Measurements from ENCODE around the gene SHC3. TPM values are rescaled to one million over a fixed set of nuclear protein-coding genes. Genes with fewer than 3 reads are reported as not detected.

Gene SHC3
- total RNA-seq, 1 donor from 2014 or later, result 0.52 TPM

- Histone ChIP-seq H3K36me3 (ENCODE audit: control insufficient read depth in 3 of 3, insufficient read depth in 3 of 3, low read length in 3 of 3) (no peaks in the 10 kb centered on the region), H3K9ac (ENCODE audit: low read depth in 1 of 3, low read length in 3 of 3) (no peak overlapping the region), H3K4me3 (ENCODE audit: low read length in 3 of 3) (no peak overlapping the region), H3K9me3 (ENCODE audit: control insufficient read depth in 3 of 3, low read length in 3 of 3) (peaks cover 0 to 3% (median 0%) of the 10 kb centered on the region in 3 donors), H3K4me1 (ENCODE audit: control insufficient read depth in 3 of 3, insufficient read depth in 3 of 3, low read length in 3 of 3) (peaks cover 0 to 5% (median 5%) of the 10 kb centered on the region in 3 donors), H3K27ac (ENCODE audit: low read depth, low read length) (no peak overlapping the region), H3K27me3 (ENCODE audit: control insufficient read depth in 3 of 3, insufficient read depth in 3 of 3, low read length in 3 of 3) (no peaks in the 10 kb centered on the region)
Observed at GRCh38 chr9:89037891-89038290, 140.7 kb downstream of the SHC3 start.

GRCh38 chr9:89037346-89037745 is 141.3 kb downstream of the SHC3 start:
- peaks cover 0 to 5% (median 5%) of the 10 kb centered on the region in 3 donors for H3K4me1 ChIP-seq (ENCODE audit: control insufficient read depth in 3 of 3, insufficient read depth in 3 of 3, low read length in 3 of 3)
- no peak overlapping the region for H3K9ac ChIP-seq (ENCODE audit: low read depth in 1 of 3, low read length in 3 of 3)
- no peak overlapping the region for H3K4me3 ChIP-seq (ENCODE audit: low read length in 3 of 3)
- H3K9me3 ChIP-seq (ENCODE audit: control insufficient read depth in 3 of 3, low read length in 3 of 3), result peaks cover 0 to 3% (median 0%) of the 10 kb centered on the region in 3 donors
- no peak overlapping the region for H3K27ac ChIP-seq (ENCODE audit: low read depth, low read length)
- no peaks in the 10 kb centered on the region for H3K36me3 ChIP-seq (ENCODE audit: control insufficient read depth in 3 of 3, insufficient read depth in 3 of 3, low read length in 3 of 3)
- no peaks in the 10 kb centered on the region for H3K27me3 ChIP-seq (ENCODE audit: control insufficient read depth in 3 of 3, insufficient read depth in 3 of 3, low read length in 3 of 3)

GRCh38 chr9:89036891-89037290 is 141.7 kb downstream of the SHC3 start:
- peaks cover 0 to 5% (median 5%) of the 10 kb centered on the region in 3 donors for H3K4me1 ChIP-seq (ENCODE audit: control insufficient read depth in 3 of 3, insufficient read depth in 3 of 3, low read length in 3 of 3)
- no peaks in the 10 kb centered on the region for H3K36me3 ChIP-seq (ENCODE audit: control insufficient read depth in 3 of 3, insufficient read depth in 3 of 3, low read length in 3 of 3)
- peaks cover 0 to 3% (median 0%) of the 10 kb centered on the region in 3 donors for H3K9me3 ChIP-seq (ENCODE audit: control insufficient read depth in 3 of 3, low read length in 3 of 3)
- no peak overlapping the region for H3K9ac ChIP-seq (ENCODE audit: low read depth in 1 of 3, low read length in 3 of 3)
- no peak overlapping the region for H3K4me3 ChIP-seq (ENCODE audit: low read length in 3 of 3)
- H3K27me3 ChIP-seq (ENCODE audit: control insufficient read depth in 3 of 3, insufficient read depth in 3 of 3, low read length in 3 of 3), result no peaks in the 10 kb centered on the region
- H3K27ac ChIP-seq (ENCODE audit: low read depth, low read length), result no peak overlapping the region

- Histone ChIP-seq H3K9me3 (ENCODE audit: control insufficient read depth in 3 of 3, low read length in 3 of 3) (peaks cover 0 to 3% (median 2%) of the 10 kb centered on the region in 3 donors), H3K27ac (ENCODE audit: low read depth, low read length) (no peak overlapping the region), H3K4me3 (ENCODE audit: low read length in 3 of 3) (no peak overlapping the region), H3K9ac (ENCODE audit: low read depth in 1 of 3, low read length in 3 of 3) (no peak overlapping the region), H3K36me3 (ENCODE audit: control insufficient read depth in 3 of 3, insufficient read depth in 3 of 3, low read length in 3 of 3) (no peaks in the 10 kb centered on the region), H3K4me1 (ENCODE audit: control insufficient read depth in 3 of 3, insufficient read depth in 3 of 3, low read length in 3 of 3) (peaks cover 0 to 5% (median 5%) of the 10 kb centered on the region in 3 donors), H3K27me3 (ENCODE audit: control insufficient read depth in 3 of 3, insufficient read depth in 3 of 3, low read length in 3 of 3) (no peaks in the 10 kb centered on the region)
Observed at GRCh38 chr9:89036383-89036782, 142.2 kb downstream of the SHC3 start.

GRCh38 chr9:89032661-89033060 is 146.0 kb downstream of the SHC3 start:
- H3K4me3 ChIP-seq (ENCODE audit: low read length in 3 of 3), result no peak overlapping the region
- H3K36me3 ChIP-seq (ENCODE audit: control insufficient read depth in 3 of 3, insufficient read depth in 3 of 3, low read length in 3 of 3), result no peaks in the 10 kb centered on the region
- H3K9ac ChIP-seq (ENCODE audit: low read depth in 1 of 3, low read length in 3 of 3), result no peak overlapping the region
- H3K27me3 ChIP-seq (ENCODE audit: control insufficient read depth in 3 of 3, insufficient read depth in 3 of 3, low read length in 3 of 3), result no peaks in the 10 kb centered on the region
- H3K9me3 ChIP-seq (ENCODE audit: control insufficient read depth in 3 of 3, low read length in 3 of 3), result peaks cover 3 to 13% (median 4%) of the 10 kb centered on the region in 3 donors
- H3K27ac ChIP-seq (ENCODE audit: low read depth, low read length), result no peak overlapping the region
- H3K4me1 ChIP-seq (ENCODE audit: control insufficient read depth in 3 of 3, insufficient read depth in 3 of 3, low read length in 3 of 3), result peaks cover 0 to under 1% (median under 1%) of the 10 kb centered on the region in 3 donors

GRCh38 chr9:89032173-89032572 is 146.4 kb downstream of the SHC3 start:
- Histone ChIP-seq H3K9ac (ENCODE audit: low read depth in 1 of 3, low read length in 3 of 3) (no peak overlapping the region), H3K9me3 (ENCODE audit: control insufficient read depth in 3 of 3, low read length in 3 of 3) (peaks cover 3 to 13% (median 4%) of the 10 kb centered on the region in 3 donors), H3K4me3 (ENCODE audit: low read length in 3 of 3) (no peak overlapping the region), H3K27me3 (ENCODE audit: control insufficient read depth in 3 of 3, insufficient read depth in 3 of 3, low read length in 3 of 3) (no peaks in the 10 kb centered on the region), H3K36me3 (ENCODE audit: control insufficient read depth in 3 of 3, insufficient read depth in 3 of 3, low read length in 3 of 3) (no peaks in the 10 kb centered on the region), H3K27ac (ENCODE audit: low read depth, low read length) (no peak overlapping the region), H3K4me1 (ENCODE audit: control insufficient read depth in 3 of 3, insufficient read depth in 3 of 3, low read length in 3 of 3) (no peaks in the 10 kb centered on the region)

- Histone ChIP-seq H3K9ac (ENCODE audit: low read depth in 1 of 3, low read length in 3 of 3) (no peak overlapping the region), H3K9me3 (ENCODE audit: control insufficient read depth in 3 of 3, low read length in 3 of 3) (peaks cover 3 to 13% (median 6%) of the 10 kb centered on the region in 3 donors), H3K36me3 (ENCODE audit: control insufficient read depth in 3 of 3, insufficient read depth in 3 of 3, low read length in 3 of 3) (no peaks in the 10 kb centered on the region), H3K4me1 (ENCODE audit: control insufficient read depth in 3 of 3, insufficient read depth in 3 of 3, low read length in 3 of 3) (no peaks in the 10 kb centered on the region), H3K27me3 (ENCODE audit: control insufficient read depth in 3 of 3, insufficient read depth in 3 of 3, low read length in 3 of 3) (no peaks in the 10 kb centered on the region), H3K27ac (ENCODE audit: low read depth, low read length) (no peak overlapping the region), H3K4me3 (ENCODE audit: low read length in 3 of 3) (no peak overlapping the region)
Observed at GRCh38 chr9:89029788-89030187, 148.8 kb downstream of the SHC3 start.

GRCh38 chr9:89026876-89027275 is 151.7 kb downstream of the SHC3 start:
- no peak overlapping the region for H3K27ac ChIP-seq (ENCODE audit: low read depth, low read length)
- no peaks in the 10 kb centered on the region for H3K27me3 ChIP-seq (ENCODE audit: control insufficient read depth in 3 of 3, insufficient read depth in 3 of 3, low read length in 3 of 3)
- no peak overlapping the region for H3K4me3 ChIP-seq (ENCODE audit: low read length in 3 of 3)
- H3K9me3 ChIP-seq (ENCODE audit: control insufficient read depth in 3 of 3, low read length in 3 of 3), result peaks cover 3 to 13% (median 6%) of the 10 kb centered on the region in 3 donors
- H3K36me3 ChIP-seq (ENCODE audit: control insufficient read depth in 3 of 3, insufficient read depth in 3 of 3, low read length in 3 of 3), result no peaks in the 10 kb centered on the region
- H3K4me1 ChIP-seq (ENCODE audit: control insufficient read depth in 3 of 3, insufficient read depth in 3 of 3, low read length in 3 of 3), result peaks cover 0 to 10% (median 4%) of the 10 kb centered on the region in 3 donors
- H3K9ac ChIP-seq (ENCODE audit: low read depth in 1 of 3, low read length in 3 of 3), result no peak overlapping the region

- H3K27ac ChIP-seq (ENCODE audit: low read depth, low read length), result no peak overlapping the region
- peaks cover 3 to 11% (median 4%) of the 10 kb centered on the region in 3 donors for H3K9me3 ChIP-seq (ENCODE audit: control insufficient read depth in 3 of 3, low read length in 3 of 3)
- H3K4me3 ChIP-seq (ENCODE audit: low read length in 3 of 3), result no peak overlapping the region
- no peaks in the 10 kb centered on the region for H3K36me3 ChIP-seq (ENCODE audit: control insufficient read depth in 3 of 3, insufficient read depth in 3 of 3, low read length in 3 of 3)
- peaks cover 11 to 20% (median 13%) of the 10 kb centered on the region in 3 donors for H3K4me1 ChIP-seq (ENCODE audit: control insufficient read depth in 3 of 3, insufficient read depth in 3 of 3, low read length in 3 of 3)
- H3K27me3 ChIP-seq (ENCODE audit: control insufficient read depth in 3 of 3, insufficient read depth in 3 of 3, low read length in 3 of 3), result no peaks in the 10 kb centered on the region
- H3K9ac ChIP-seq (ENCODE audit: low read depth in 1 of 3, low read length in 3 of 3), result no peak overlapping the region
Observed at GRCh38 chr9:89025553-89025952, 153.1 kb downstream of the SHC3 start.

- H3K36me3 ChIP-seq (ENCODE audit: control insufficient read depth in 3 of 3, insufficient read depth in 3 of 3, low read length in 3 of 3), result no peaks in the 10 kb centered on the region
- no peak overlapping the region for H3K4me3 ChIP-seq (ENCODE audit: low read length in 3 of 3)
- no peak overlapping the region for H3K27ac ChIP-seq (ENCODE audit: low read depth, low read length)
- H3K9ac ChIP-seq (ENCODE audit: low read depth in 1 of 3, low read length in 3 of 3), result no peak overlapping the region
- H3K9me3 ChIP-seq (ENCODE audit: control insufficient read depth in 3 of 3, low read length in 3 of 3), result peaks cover 0 to 4% (median 4%) of the 10 kb centered on the region in 3 donors
- H3K27me3 ChIP-seq (ENCODE audit: control insufficient read depth in 3 of 3, insufficient read depth in 3 of 3, low read length in 3 of 3), result no peaks in the 10 kb centered on the region
- H3K4me1 ChIP-seq (ENCODE audit: control insufficient read depth in 3 of 3, insufficient read depth in 3 of 3, low read length in 3 of 3), result peaks cover 11 to 22% (median 13%) of the 10 kb centered on the region in 3 donors
Observed at GRCh38 chr9:89024727-89025126, 153.9 kb downstream of the SHC3 start.

Data from skeletal muscle tissue (tissue), 4 donors.